Measurements from ENCODE around the gene TXNDC17. TPM values are rescaled to one million over a fixed set of nuclear protein-coding genes. Genes with fewer than 3 reads are reported as not detected.

The TXNDC17 gene
- total and polyA plus RNA-seq, 2 of the 4 experiments (the other 2 are of a cell fraction) = 45.0 to 494 TPM

DNA sequence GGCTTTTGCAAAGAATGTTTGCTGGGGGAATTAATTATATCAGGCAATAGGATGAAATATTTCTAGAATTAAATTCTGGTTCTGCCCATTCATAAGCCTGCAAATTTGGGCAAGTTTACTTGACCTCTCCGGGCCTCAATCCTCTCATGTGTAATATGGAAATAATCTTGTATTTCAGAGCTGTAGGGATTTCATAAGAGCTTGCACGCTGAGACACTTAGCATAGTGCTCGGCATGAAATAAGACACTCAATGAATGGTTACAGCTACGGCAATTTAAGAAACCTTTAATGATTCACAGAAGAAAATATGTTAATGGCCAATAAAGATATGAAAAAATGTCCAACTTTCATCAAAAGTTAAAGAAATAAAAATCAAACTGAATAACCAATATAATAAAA lies 43.9 kb upstream of the TXNDC17 start:
- Histone ChIP-seq H4K91ac (ENCODE audit: insufficient read depth, low read depth, low read length) (no peak overlapping the region), H3K9ac (ENCODE audit: low read depth, low read length) (no peak overlapping the region), H3K23ac (ENCODE audit: low read depth, low read length) (no peak overlapping the region), H2BK15ac (ENCODE audit: low read depth, low read length) (no peak overlapping the region), H2AFZ (replicated peaks; ENCODE audit: low read length, poor library complexity) (no peak overlapping the region), H3K4me1 (ENCODE audit: control insufficient read depth, insufficient read depth, low read length) (peaks cover 2% of the 10 kb centered on the region; the same call in 1 of the 2 replicates), H3K4me2 (ENCODE audit: low read depth, low read length) (no peak overlapping the region), H4K20me1 (ENCODE audit: insufficient read depth, low read length) (0 out of 2 replicates have a peak, but pooled peaks cover 1% of the 10 kb centered on the region), H3K9me3 (ENCODE audit: control insufficient read depth, insufficient read depth, low read length) (no peaks in the 10 kb centered on the region), H3K36me3 (ENCODE audit: control insufficient read depth, insufficient read depth, low read length) (peaks cover 30% of the 10 kb centered on the region), H3K79me1 (ENCODE audit: low read depth in 1 of 2, low read length in 2 of 2) (peaks cover 8 to 19% of the 10 kb centered on the region in 2 experiments; a peak in 3 of 4 replicates), H2BK5ac (ENCODE audit: low read depth, low read length, poor library complexity, severe bottlenecking) (no peak overlapping the region), H2BK20ac (ENCODE audit: low read depth, low read length) (no peak overlapping the region), H3K4ac (ENCODE audit: low read depth, low read length) (no peak overlapping the region), H2AK9ac (replicated peaks; ENCODE audit: low read depth, low read length, poor library complexity) (no peak overlapping the region), H4K5ac (ENCODE audit: low read depth, low read length) (no peak overlapping the region), H4K8ac (ENCODE audit: low read depth in 2 of 2, low read length in 2 of 2) (no peak overlapping the region), H3K27me3 (ENCODE audit: control insufficient read depth, insufficient read depth, low read length) (no peaks in the 10 kb centered on the region), H3K14ac (replicated peaks; ENCODE audit: low read depth, low read length) (no peak overlapping the region), H3K18ac (ENCODE audit: low read depth, low read length) (no peak overlapping the region), H3K9me1 (ENCODE audit: insufficient read depth, low read length) (peaks cover 3% of the 10 kb centered on the region), H2BK120ac (ENCODE audit: low read depth, low read length) (no peak overlapping the region), H3K56ac (ENCODE audit: extremely low read depth, insufficient read depth, low read length) (no peak overlapping the region), H2AK5ac (ENCODE audit: low read depth, low read length) (no peak overlapping the region), H3K4me3 (ENCODE audit: insufficient read depth, low read depth, low read length) (no peak overlapping the region), H3K27ac (ENCODE audit: insufficient read depth, low read length) (no peak overlapping the region)
- dilution Hi-C loops (cut with HindIII; ENCODE audit: low sequenced_read_pairs, unreplicated experiment) = no loop called here
- in situ Hi-C loops (cut with MboI; ENCODE audit: low sequenced_read_pairs) = no loop called here
- DNase-seq = no peak
- TF ChIP-seq FOS (IDR thresholded peaks at IDR 0.05; ENCODE audit: low read depth, low read length) (no peak), CTCF (conservative IDR thresholded peaks at IDR 0.05; ENCODE audit: low read depth, low read length) (no peak), SMC3 (IDR thresholded peaks at IDR 0.05; ENCODE audit: low read depth, low read length) (no peak), MXI1 (IDR thresholded peaks at IDR 0.05; ENCODE audit: borderline replicate concordance, low read depth, low read length) (no peak), RCOR1 (IDR thresholded peaks at IDR 0.05; ENCODE audit: insufficient replicate concordance, low read length) (no peak), NFE2L2 (IDR thresholded peaks at IDR 0.05; ENCODE audit: low read depth, low read length) (no peak), CEBPB (IDR thresholded peaks at IDR 0.05; ENCODE audit: low read depth, low read length) (no peak), MAZ (IDR thresholded peaks at IDR 0.05; ENCODE audit: borderline replicate concordance, low read depth, low read length) (no peak), BHLHE40 (IDR thresholded peaks at IDR 0.05; ENCODE audit: low read depth, low read length) (no peak), CHD1 (IDR thresholded peaks at IDR 0.05; ENCODE audit: low read depth, low read length) (no peak), POLR2A (IDR thresholded peaks at IDR 0.05; ENCODE audit: low read depth, low read length) (no peak)
- WGBS, 2 experiments (ENCODE audit: extremely low coverage in 2 of 2, insufficient read length in 1 of 2) = no CpG with 5 or more reads among the region's 4 CpGs
- intact Hi-C loops (cut with micrococcal nuclease) = no loop called here
- POLR2A ChIA-PET (ENCODE audit: unreplicated experiment) = no interaction called here
- no TSS peak for BruUV-seq (replicated peaks)
- CTCF ChIA-PET = interaction anchor here (0.7 kb wide), 1 partner anchor 1764 kb away, joined by 3 read pairs; no protein-coding TSS in a partner anchor
- no peak for ATAC-seq (ENCODE audit: low read depth)

Measured in IMR-90 (cell line).